Ishikawa (cell line): ENCODE data around the gene SGCD.

ENCODE experiments used
- CEBPB ChIP-seq: IDR thresholded peaks from 2 replicates; pipeline ENCODE4 v1.6.1; 2012
- CREB1 ChIP-seq: IDR thresholded peaks from 2 replicates; pipeline ENCODE4 v1.6.1; 2012; ENCODE audit warnings: low read depth
- EP300 ChIP-seq: IDR thresholded peaks from 2 replicates; pipeline ENCODE4 v1.6.1; 2012; ENCODE audit warnings: borderline replicate concordance
- FOXM1 ChIP-seq: IDR thresholded peaks from 2 replicates; pipeline ENCODE4 v1.6.1; 2012; ENCODE audit warnings: low read depth, borderline replicate concordance
- TAF1 ChIP-seq: IDR thresholded peaks from 2 replicates; pipeline ENCODE4 v1.6.1; 2012; ENCODE audit warnings: low read depth, mild to moderate bottlenecking
- TEAD4 ChIP-seq: IDR thresholded peaks from 2 replicates; pipeline ENCODE4 v1.6.1; 2012
- ZBTB7A ChIP-seq: IDR thresholded peaks from 2 replicates; pipeline ENCODE4 v1.6.1; 2012; ENCODE audit warnings: low read depth
- TF ChIP-seq, protein P1 (sequence below): IDR thresholded peaks from 2 replicates; pipeline ENCODE4 v1.6.1; 2012
- TF ChIP-seq, protein P2 (sequence below): IDR thresholded peaks from 2 replicates; pipeline ENCODE4 v1.6.1; 2012

DNA sequence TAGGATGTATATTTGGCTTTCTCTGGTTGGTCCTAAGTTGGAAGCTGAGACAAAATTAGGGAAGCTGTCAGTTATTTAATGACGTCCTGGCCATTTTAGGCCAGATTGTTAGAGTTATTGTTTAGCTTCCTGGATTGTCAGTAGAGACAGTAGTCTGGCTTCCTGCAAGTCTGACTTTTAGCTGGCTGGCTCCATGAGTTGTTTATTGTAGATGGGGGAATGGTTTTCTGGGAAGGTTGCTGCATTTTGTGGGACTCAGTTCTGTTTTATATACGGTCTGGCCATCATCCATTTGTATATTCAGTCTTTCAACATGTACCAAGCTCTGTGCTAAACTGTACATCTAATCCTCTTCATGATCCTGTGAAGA lies 68.3 kb downstream of the SGCD start:
- no peak for TF ChIP-seq ZBTB7A
- TF ChIP-seq, protein P1, sequence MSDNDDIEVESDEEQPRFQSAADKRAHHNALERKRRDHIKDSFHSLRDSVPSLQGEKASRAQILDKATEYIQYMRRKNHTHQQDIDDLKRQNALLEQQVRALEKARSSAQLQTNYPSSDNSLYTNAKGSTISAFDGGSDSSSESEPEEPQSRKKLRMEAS = no peak
- no peak for TF ChIP-seq TAF1
- TF ChIP-seq, protein P2, sequence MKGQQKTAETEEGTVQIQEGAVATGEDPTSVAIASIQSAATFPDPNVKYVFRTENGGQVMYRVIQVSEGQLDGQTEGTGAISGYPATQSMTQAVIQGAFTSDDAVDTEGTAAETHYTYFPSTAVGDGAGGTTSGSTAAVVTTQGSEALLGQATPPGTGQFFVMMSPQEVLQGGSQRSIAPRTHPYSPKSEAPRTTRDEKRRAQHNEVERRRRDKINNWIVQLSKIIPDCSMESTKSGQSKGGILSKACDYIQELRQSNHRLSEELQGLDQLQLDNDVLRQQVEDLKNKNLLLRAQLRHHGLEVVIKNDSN = no peak
- no peak for TF ChIP-seq EP300
- TF ChIP-seq CREB1 = no peak
- TF ChIP-seq CEBPB = no peak
- no peak for TF ChIP-seq TEAD4
- TF ChIP-seq FOXM1 = no peak
